ENCODE measurements around the gene MCM3AP. TPM values are rescaled to one million over a fixed set of nuclear protein-coding genes. Genes with fewer than 3 reads are reported as not detected.

MCM3AP gene
- total RNA-seq, 1 donor, result 64.8 TPM

GRCh38 chr21:46199436-46200373 lies 85.7 kb downstream of the MCM3AP start:
- Histone ChIP-seq H3K36me3 (ENCODE audit: insufficient read depth, low read length) (peaks cover 11% of the 10 kb centered on the region), H3K27me3 (ENCODE audit: insufficient read depth, low read length) (no peaks in the 10 kb centered on the region), H3K4me1 (ENCODE audit: insufficient read depth, low read length) (no peaks in the 10 kb centered on the region), H4K20me1 (ENCODE audit: insufficient read depth, low read length) (no peaks in the 10 kb centered on the region), H3K27ac (ENCODE audit: low read depth, low read length) (no peak overlapping the region), H3K79me2 (ENCODE audit: insufficient read depth, low read length) (no peaks in the 10 kb centered on the region), H3K4me3 (ENCODE audit: insufficient read depth, low read length) (no peak overlapping the region), H3K9me3 (ENCODE audit: low read depth, low read length) (no peaks in the 10 kb centered on the region), H2AFZ (ENCODE audit: low read length) (no peak overlapping the region), H3K4me2 (ENCODE audit: insufficient read depth, low read length) (no peak overlapping the region)
- no peak for DNase-seq (ENCODE audit: insufficient read length, low spot score, missing footprints)
- TF ChIP-seq, protein P1, sequence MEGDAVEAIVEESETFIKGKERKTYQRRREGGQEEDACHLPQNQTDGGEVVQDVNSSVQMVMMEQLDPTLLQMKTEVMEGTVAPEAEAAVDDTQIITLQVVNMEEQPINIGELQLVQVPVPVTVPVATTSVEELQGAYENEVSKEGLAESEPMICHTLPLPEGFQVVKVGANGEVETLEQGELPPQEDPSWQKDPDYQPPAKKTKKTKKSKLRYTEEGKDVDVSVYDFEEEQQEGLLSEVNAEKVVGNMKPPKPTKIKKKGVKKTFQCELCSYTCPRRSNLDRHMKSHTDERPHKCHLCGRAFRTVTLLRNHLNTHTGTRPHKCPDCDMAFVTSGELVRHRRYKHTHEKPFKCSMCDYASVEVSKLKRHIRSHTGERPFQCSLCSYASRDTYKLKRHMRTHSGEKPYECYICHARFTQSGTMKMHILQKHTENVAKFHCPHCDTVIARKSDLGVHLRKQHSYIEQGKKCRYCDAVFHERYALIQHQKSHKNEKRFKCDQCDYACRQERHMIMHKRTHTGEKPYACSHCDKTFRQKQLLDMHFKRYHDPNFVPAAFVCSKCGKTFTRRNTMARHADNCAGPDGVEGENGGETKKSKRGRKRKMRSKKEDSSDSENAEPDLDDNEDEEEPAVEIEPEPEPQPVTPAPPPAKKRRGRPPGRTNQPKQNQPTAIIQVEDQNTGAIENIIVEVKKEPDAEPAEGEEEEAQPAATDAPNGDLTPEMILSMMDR (IDR thresholded peaks at IDR 0.05; ENCODE audit: extremely low read depth, low read depth, low read length), result no peak

DNA sequence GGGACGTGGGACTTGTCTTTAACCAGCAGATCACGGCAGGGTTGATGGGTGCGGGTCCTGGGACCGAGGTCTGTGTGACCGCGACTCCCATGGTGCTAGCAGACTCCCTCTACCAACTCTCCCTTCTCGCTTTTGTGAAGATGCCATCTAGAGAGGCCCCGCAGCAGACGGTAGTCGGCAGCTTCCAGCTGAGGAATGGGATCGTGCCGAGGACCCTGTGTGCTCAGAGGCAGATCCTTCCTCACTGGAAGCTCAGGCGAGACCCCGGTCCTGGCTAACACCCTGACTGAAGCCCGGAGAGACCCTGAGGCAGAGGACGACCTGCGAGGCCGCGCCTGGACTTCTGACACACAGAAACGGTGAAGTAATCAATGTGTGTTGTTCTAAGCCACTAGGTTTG lies 88.7 kb downstream of the MCM3AP start:
- Histone ChIP-seq H3K27me3 (ENCODE audit: insufficient read depth, low read length) (no peaks in the 10 kb centered on the region), H3K27ac (ENCODE audit: low read depth, low read length) (no peak overlapping the region), H3K79me2 (ENCODE audit: insufficient read depth, low read length) (no peaks in the 10 kb centered on the region), H2AFZ (ENCODE audit: low read length) (no peak overlapping the region), H3K4me2 (ENCODE audit: insufficient read depth, low read length) (no peak overlapping the region), H3K36me3 (ENCODE audit: insufficient read depth, low read length) (peaks cover 22% of the 10 kb centered on the region), H4K20me1 (ENCODE audit: insufficient read depth, low read length) (no peaks in the 10 kb centered on the region), H3K4me3 (ENCODE audit: insufficient read depth, low read length) (no peak overlapping the region), H3K9me3 (ENCODE audit: low read depth, low read length) (no peaks in the 10 kb centered on the region), H3K4me1 (ENCODE audit: insufficient read depth, low read length) (no peaks in the 10 kb centered on the region)
- no peak for DNase-seq (ENCODE audit: insufficient read length, low spot score, missing footprints)
- TF ChIP-seq, protein P1 (IDR thresholded peaks at IDR 0.05; ENCODE audit: extremely low read depth, low read depth, low read length), result no peak

- no peaks in the 10 kb centered on the region for H3K79me2 ChIP-seq (ENCODE audit: insufficient read depth, low read length)
- no peaks in the 10 kb centered on the region for H3K9me3 ChIP-seq (ENCODE audit: low read depth, low read length)
- no peak overlapping the region for H3K27ac ChIP-seq (ENCODE audit: low read depth, low read length)
- no peaks in the 10 kb centered on the region for H3K27me3 ChIP-seq (ENCODE audit: insufficient read depth, low read length)
- H4K20me1 ChIP-seq (ENCODE audit: insufficient read depth, low read length), result no peaks in the 10 kb centered on the region
- H2AFZ ChIP-seq (ENCODE audit: low read length), result no peak overlapping the region
- peaks cover 22% of the 10 kb centered on the region for H3K36me3 ChIP-seq (ENCODE audit: insufficient read depth, low read length)
- no peak for DNase-seq (ENCODE audit: insufficient read length, low spot score, missing footprints)
- H3K4me3 ChIP-seq (ENCODE audit: insufficient read depth, low read length), result no peak overlapping the region
- TF ChIP-seq, protein P1 (IDR thresholded peaks at IDR 0.05; ENCODE audit: extremely low read depth, low read depth, low read length), result no peak
- H3K4me1 ChIP-seq (ENCODE audit: insufficient read depth, low read length), result peaks cover 9% of the 10 kb centered on the region
- no peak overlapping the region for H3K4me2 ChIP-seq (ENCODE audit: insufficient read depth, low read length)
Measured at GRCh38 chr21:46195595-46196195, 89.7 kb downstream of the MCM3AP start.
